ENCODE measurements around the gene ZNF649.

Gene ZNF649

DNA sequence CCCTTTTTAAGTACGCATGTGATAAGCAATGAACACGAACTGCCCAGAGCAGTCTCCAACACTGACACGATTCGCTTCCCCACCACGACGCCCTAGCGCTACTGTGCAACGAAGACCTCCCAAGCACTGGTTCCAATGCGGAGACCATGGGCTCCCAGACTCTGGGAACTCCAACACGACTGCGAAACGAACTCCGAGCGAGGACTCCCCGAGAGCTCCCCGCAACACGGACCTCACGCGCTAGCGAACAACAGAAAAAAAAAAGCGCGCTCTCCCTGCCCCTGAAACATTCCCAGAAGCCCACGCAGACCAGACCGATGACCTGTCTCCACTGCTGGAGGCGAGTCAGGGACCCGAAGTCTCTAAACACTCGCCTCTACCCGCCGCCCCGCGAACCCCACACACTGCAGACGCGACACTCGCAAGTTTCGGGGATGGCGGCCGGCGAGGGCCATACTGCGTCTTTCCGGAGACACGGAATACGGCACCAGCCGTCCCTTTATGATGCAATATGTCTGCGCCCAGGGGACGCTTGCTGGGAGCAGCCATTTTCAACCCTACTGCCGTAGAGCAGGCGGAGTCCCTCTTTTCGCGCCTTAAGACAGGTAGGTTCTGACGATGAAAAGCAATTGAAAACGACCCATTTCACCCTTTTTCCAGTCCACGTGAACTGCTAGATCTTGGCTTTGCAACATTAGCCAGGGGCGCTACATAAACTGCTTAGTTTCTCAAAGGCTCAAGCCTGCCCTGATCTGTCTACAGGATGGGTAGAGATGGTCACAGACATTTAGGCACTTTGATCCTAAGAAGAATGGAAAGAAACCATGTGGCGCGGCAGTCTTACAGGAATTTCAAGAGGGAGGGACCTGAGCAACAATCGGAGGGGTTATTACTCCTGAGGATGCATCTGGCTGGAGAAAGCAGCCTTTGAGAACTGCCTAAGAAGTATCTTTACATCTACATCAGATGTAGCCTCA lies 17.0 kb downstream of the ZNF649 start, which contains the start of gene ZNF577:
TSS of gene ZNF577 (minus strand) at position 430 of the 977 bp plus-strand sequence. CDS start 7,569 bp downstream, outside the sequence.
- peak; percentile 30 to 55 for DNase-seq (ENCODE audit: low read depth in 2 of 2)

DNA sequence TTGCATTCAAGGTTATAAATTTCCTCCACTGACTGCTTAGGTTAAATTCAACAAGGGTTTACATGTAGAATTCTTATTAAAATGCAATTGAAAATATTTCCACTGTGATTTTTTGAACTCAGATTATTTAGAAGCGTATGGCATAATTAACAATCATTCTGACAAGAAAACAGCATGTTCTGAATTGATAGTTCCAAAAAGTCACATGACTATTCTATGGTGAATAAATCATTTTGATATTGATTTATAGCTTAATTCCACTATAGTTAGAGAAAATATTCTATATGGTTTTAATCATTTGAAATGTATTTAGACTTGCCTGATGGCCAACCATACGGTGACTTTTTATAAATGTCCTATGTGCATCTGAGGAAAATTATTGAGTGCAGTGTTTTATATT lies 20.1 kb downstream of the ZNF649 start:
- DNase-seq (ENCODE audit: low read depth in 2 of 2): no peak

DNA sequence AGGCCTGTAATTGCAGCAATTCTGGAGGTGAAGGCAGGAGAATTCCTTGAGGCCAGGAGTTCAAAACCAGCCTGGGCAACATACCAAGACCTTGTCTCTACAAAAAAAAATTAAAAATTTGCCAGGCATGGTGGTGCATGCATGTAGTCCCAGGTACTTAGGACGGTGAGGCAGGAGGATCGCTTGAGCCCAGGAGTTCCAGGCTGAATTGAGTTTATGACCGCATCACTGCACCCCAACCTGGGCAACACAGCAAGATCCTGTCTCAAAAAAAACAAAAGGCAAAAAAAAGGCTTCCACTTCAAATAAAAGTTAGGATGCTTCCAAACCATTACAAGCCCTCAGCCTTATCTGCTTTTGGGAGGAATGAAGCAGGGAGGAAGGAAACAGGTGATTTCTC lies 22.3 kb downstream of the ZNF649 start:
- DNase-seq (ENCODE audit: low read depth in 2 of 2): no peak

DNA sequence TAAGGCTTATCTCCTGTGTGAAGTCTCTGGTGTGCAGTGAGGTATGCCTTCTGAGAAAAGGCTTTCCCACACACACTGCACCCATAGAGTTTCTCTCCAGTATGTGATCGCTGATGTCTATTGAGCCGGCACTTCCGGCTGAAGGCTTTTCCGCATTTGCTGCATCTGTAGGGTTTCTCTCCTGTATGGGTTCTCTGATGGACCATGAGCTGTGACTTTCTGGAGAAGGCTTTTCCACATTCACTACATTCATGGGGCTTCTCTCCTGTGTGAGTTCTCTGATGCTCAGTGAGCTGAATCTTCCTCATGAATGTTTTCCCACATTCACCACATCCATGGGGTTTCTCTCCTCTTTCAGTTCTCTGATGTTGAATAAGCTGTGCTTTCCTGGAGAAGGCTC lies 31.7 kb downstream of the ZNF649 start:
- DNase-seq (ENCODE audit: low read depth in 2 of 2): no peak

DNA sequence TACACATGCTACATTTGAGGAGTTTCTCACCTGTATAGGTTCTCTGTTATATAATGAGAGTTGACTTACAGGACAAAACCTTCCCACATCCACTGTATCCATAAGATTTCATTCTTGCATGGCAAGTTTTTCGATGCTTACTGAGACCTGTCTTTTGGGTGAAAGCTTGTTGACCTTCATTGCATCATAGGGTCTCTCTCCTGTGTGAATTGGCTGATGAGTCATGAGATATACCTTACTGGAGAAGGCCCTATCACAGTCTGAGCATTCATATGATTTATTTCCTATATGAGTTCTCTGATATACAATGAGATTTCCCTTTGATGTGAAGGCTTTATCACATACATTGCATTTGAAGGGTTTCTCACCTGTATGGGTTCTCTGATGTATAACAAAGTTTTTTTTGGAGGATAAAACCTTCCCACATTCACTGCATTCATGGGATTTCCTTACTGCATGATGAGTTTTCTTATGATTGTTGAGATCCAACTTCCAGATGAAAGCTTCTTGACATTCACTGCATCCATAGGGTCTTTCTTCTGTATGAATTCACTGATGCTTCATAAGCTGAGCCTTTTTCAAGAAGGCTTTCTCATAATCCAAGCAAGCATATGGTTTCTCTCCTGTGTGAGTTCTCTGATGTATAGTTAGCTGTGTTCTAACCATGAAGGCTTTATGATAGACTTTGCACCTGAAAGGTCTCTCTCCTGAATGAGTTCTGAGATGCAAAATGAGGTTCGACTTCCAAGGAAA lies 42.8 kb downstream of the ZNF649 start:
- DNase-seq (ENCODE audit: low read depth in 2 of 2): no peak

All from stimulated activated CD8-positive, alpha-beta memory T cell treated with anti-CD3 and anti-CD28 coated beads, Interleukin-2, amount 100 ng/mL, for 48 hours (primary cell).